ENCODE results near the gene SH3BP4.
A peak's percentile ranks its signal among the peaks of the same experiment; 100 is the strongest.

Gene SH3BP4

DNA sequence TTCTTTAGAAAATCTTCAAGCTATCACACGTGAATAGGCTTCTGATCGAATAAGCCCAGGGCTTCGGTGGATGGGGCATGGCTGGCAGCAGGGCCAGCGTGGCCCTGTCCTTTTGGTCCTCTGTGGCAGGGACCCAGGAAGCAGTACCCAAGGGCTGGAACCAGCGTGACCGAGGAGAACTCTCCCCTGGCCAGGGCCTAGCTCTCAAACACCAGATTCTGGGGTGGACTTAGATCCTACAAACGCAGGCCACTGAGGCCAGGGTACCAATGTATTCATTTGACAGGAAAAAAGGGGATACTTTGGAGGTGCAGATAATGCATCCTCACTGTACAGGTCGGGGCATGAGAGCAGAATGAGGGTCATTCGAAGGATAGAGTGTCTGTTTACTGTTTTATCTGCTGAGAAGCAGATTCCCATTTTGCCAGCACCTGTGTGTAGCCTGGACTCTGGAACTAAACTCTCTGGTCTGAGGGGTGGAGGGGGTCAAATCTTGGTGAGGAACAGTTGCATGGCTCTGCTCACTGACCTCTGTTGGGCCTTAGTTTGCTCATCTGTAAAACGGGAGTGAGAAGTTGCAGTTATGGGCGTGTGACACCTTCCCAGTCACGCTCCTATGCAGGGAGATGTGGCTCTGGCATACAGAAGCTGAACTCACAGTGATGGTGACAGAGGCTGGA, 51.4 kb downstream of the SH3BP4 start:
- TF ChIP-seq CTCF (conservative IDR thresholded peaks at IDR 0.05; ENCODE audit: low read depth, low read length) = no peak
- DNase-seq (ENCODE audit: low read depth) = no peak
- H3K4me3 ChIP-seq (ENCODE audit: low read depth, low read length) = no peak overlapping the region

DNA sequence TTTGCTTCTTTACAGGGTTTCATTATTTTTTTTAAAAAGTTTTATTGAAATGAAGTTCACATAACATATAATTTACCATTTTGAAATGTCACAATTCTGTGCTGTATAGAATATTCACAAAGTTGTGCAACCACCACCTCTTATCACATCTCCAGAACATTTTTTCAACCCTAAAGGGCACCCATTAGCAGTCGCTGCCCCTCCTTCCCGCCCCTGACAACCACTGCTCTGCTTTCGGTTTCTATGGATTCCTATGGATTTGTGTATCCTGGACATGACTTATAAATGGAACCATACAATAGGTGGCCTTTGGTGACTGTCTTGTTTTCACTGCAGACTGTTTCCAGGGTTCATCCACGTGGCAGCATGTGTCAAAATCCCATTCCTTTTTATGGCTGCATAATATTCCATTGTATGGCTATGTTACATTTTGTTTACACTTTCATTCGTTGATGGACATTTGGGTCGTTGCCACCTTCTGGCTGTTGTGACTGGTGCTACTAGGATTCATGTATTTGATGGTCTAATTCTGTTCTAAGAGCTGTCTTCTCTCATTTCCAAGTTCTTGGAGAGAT, 52.6 kb downstream of the SH3BP4 start:
- no peak for TF ChIP-seq CTCF (conservative IDR thresholded peaks at IDR 0.05; ENCODE audit: low read depth, low read length)
- DNase-seq (ENCODE audit: low read depth) = no peak
- no peak overlapping the region for H3K4me3 ChIP-seq (ENCODE audit: low read depth, low read length)

- H3K4me3 ChIP-seq (ENCODE audit: low read depth, low read length) = no peak overlapping the region
- no peak for TF ChIP-seq CTCF (conservative IDR thresholded peaks at IDR 0.05; ENCODE audit: low read depth, low read length)
Observed at GRCh38 chr2:235005023-235005422, 53.2 kb downstream of the SH3BP4 start.

DNA sequence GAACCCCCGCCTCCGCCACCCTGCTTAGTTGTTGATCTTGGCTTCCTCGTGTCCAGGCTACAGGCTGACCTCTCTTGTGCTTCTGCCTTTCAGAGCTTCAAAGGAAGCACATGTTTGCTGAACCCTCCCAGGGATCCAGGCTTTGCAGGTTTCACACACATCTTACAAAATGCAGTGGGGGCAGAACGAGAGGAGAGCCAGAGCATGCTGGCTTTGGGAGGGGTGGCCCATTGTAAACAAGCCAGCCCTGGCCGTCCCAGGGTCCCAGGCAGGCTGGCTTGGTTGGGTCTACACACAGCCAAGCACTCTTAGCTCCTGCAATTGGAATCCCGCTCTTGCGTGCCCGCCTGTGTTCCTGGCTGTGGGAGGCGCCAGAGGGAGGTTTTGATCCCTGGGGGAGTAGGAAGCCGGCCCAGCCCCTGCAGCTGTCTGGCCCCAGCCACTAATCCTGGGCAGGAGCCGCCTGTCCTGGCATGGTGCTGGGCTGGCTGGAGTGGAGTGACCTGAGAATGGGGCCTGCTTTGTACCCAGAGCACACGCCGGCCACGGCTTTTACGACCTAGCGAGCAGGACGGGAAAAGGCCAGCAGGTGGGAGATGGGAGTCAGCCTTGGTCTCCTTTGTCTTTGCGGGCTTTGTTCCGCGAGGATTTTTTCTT, 53.9 kb downstream of the SH3BP4 start:
- DNase-seq (ENCODE audit: low read depth) = peak; percentile 65
- H3K4me3 ChIP-seq (ENCODE audit: low read depth, low read length) = no peak overlapping the region
- TF ChIP-seq CTCF (conservative IDR thresholded peaks at IDR 0.05; ENCODE audit: low read depth, low read length) = peak; percentile 39

More at GRCh38 chr2:235005023-235005422, 53.2 kb downstream of the SH3BP4 start:
- DNase-seq (ENCODE audit: low read depth) = no peak

DNA sequence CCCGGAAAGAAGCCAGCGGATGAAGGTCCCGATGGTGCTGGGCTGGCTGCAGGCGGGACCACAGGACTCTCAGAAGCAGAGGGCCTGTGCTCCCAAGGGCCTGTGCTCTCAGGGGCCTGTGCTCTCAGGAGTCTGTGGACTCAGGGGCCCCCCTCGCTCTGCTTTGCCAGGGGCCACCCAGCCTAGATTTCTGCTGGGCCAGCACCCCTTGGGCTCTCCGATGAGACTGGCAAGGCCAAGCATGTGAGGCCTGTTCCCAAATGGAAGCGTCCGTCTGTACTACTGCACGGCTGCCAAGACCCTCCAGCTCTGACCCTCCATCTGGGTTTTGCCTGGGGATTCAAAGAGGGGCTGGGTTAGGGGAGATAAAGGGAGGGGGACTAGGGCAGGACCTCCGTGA, 54.6 kb downstream of the SH3BP4 start:
- no peak overlapping the region for H3K4me3 ChIP-seq (ENCODE audit: low read depth, low read length)
- DNase-seq (ENCODE audit: low read depth) = no peak
- no peak for TF ChIP-seq CTCF (conservative IDR thresholded peaks at IDR 0.05; ENCODE audit: low read depth, low read length)

DNA sequence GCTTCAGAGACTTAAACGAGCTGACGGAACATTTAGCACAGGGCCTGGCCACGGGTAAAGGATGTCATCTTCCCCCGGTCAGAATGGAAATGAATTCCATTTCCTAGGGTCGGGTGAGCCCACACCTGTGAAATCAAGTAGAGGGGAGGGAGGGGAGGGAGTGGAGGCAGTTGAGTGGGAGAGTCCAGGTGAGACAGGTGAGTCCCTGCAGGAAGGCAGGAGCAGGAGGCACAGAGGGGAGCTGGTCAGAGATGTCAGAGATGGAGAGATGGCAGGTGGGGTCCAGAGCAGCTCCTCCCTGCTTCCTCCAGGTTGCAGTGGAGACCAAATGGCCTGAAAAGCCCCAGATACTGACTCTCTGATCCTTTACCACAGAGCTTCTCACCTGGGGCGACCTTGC, 55.2 kb downstream of the SH3BP4 start:
- TF ChIP-seq CTCF (conservative IDR thresholded peaks at IDR 0.05; ENCODE audit: low read depth, low read length) = no peak
- no peak overlapping the region for H3K4me3 ChIP-seq (ENCODE audit: low read depth, low read length)
- DNase-seq (ENCODE audit: low read depth) = no peak

All from choroid plexus epithelial cell (primary cell).